NCI-H2196 (cell line): ENCODE measurements around the gene MTHFD2.
"Not testable (repeated sequence)": the region's sequence is repeated elsewhere in the genome, so short reads cannot be mapped to it uniquely, and the experiment has no call there.

Source experiments
- DNase-seq: peaks from one replicate; lab custom pipeline; 2025; ENCODE audit not compliant: unreplicated experiment; lab: John Stamatoyannopoulos, UW

The MTHFD2 gene

GRCh38 chr2:74226648-74227213 lies 28.3 kb downstream of the MTHFD2 start:
- no peak for DNase-seq

DNA sequence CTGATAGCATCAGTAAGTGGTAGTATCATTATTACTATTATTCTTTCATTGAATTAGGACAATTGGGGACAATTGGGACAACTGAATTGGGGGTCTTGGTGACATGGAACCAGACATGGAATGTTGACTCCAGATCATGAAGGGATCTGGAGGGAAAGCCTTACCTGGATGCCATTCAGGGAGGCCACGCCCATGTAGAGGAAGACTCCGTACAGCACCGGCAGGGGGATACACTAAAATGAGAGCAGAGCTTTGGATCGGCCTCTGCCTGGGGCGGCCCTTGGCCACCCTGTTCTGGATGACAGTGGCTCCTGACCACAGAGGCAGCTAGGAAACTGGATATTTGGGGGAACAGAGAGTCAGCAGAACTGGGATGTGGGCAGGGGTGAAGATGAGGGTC lies 29.2 kb downstream of the MTHFD2 start:
- no peak for DNase-seq

DNA sequence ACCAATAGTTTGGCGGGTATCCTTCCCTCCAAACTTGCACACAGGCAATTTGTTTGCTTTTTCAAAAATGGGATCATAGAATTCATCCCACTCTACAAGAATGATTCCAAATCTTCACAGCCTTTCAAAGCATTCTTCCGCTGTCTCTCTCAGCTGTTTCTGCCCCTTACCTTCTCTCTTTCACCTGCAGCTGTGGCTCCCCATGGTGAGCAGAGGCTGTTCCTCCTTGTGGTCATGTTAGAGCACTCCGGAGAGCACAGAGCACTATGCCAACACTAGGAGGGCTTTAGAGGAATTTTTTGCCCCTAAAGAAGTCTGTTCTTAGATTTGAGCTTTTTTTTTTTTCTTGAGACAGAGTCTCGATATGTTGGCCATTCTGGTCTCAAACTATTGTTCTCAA lies 30.4 kb downstream of the MTHFD2 start:
- DNase-seq = no peak

GRCh38 chr2:74229865-74230264 lies 31.4 kb downstream of the MTHFD2 start:
- not testable (repeated sequence) for DNase-seq

- DNase-seq = no peak
These were observed 34.0 kb downstream of the MTHFD2 start for GRCh38 chr2:74232426-74232825.

- no peak for DNase-seq
These were observed 35.2 kb downstream of the MTHFD2 start for GRCh38 chr2:74233648-74234047.

GRCh38 chr2:74235041-74235440 lies 36.6 kb downstream of the MTHFD2 start:
- no peak for DNase-seq

DNA sequence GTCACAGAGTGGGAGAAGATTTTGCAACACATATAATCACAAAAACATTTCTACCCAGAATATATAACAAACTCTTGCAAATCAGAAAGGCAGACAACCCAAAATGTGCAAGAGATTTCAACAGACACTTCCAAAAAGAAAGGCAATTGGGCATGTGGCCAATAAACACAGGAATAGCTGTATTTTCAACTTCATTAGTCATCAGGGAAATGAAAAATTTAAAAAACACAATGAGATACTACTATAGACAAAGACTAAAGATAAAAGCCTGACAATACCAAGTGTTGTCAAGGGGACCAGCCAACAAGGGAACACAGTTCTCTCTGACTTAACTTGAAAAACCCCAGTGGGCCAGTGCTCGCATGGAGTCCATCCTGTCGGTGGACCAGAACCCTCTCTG lies 40.5 kb downstream of the MTHFD2 start:
- no peak for DNase-seq

GRCh38 chr2:74239346-74239745 lies 40.9 kb downstream of the MTHFD2 start:
- no peak for DNase-seq

GRCh38 chr2:74242354-74243071 lies 44.1 kb downstream of the MTHFD2 start:
- no peak for DNase-seq

- no peak for DNase-seq
These were observed 45.9 kb downstream of the MTHFD2 start for GRCh38 chr2:74244286-74244685.

DNA sequence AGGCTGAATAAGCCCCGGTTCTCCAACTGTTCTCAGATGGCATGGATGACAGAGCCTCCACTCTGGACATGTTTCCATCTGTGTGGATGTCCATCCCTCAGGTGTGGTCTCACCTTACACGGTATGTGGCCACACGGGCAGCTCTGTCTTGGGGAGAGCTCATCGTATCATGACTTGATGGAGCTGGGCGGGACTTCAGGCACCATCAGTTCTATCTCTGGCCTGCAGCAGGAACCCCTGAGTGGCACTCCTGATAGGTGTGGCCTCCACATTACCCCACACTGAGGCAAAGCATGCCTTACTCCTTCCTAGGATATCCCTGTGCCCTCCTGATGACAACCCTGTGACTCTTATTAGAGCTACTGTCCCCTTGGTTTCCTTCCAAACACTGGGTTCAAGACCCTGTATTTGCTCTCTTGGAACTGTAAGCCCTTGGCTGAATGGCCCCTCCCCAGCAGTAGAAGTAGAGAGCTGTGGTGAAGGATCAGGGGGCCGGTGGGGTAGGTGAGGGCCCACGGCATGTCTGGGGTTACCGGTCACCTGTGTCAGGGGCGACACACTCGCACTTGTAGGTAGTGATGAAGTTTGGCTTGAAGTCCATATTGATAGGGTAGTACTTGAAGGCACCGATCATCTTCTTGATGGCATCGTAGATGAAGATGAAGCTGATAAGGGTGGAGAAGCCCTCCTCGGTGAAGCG lies 48.2 kb downstream of the MTHFD2 start:
- DNase-seq = no peak

DNA sequence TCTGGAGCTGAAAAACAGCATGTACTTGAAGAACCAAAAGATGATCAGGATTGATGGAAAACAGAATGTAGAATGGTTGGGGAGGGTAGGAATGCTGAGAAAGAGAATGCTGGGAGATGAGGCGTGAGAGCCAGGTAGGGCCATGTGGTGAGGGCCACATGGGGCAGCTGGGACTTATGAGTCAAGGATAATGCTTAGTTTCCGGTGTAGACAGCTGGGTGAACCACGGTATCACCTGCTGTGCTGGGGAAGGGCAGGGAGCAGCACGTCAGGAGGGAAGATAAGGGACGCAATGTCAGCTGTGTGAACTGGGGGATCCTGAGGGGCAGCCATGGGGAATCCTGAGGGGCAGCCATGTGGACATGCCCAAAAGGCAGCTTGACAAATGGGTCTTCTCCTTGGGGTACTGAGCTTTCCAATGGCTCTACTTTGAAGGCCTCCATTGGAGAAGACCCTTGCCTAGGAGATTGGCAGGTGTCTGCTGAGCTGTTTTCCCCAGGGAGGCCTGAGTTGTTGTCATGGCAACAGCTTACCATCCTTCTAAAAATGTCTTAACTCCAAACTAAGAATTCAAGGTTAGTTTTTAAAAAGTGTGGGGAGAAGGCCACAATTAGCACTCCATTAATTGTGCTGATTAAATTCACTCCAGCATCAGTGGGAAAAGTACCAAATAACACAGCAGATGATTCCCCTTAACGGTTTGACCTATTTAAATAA lies 51.1 kb downstream of the MTHFD2 start:
- no peak for DNase-seq

- peak; percentile 4 for DNase-seq
These were observed 51.8 kb downstream of the MTHFD2 start for GRCh38 chr2:74250189-74250631.

- no peak for DNase-seq
These were observed 53.6 kb downstream of the MTHFD2 start for GRCh38 chr2:74252036-74252435.

DNA sequence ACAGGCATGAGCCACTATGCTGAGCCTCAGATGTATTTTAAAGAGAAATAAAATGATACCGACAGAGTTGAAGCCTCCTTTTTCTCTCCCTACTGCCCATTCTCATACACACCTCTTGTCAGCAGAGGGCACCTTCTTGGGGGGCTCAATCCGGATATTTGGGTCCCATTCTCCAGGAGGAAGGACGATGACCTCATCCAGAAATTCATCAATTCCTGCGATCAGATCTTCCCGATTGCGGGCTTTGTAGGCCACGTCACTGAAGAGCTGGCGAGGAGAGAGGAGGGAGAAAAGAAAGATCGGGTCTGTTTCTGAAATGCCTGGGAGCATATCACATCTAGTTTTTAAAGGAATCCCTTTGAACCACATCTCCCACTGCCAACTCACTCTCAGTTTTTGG lies 54.4 kb downstream of the MTHFD2 start:
- no peak for DNase-seq

GRCh38 chr2:74253306-74253970 lies 55.0 kb downstream of the MTHFD2 start:
- no peak for DNase-seq

DNA sequence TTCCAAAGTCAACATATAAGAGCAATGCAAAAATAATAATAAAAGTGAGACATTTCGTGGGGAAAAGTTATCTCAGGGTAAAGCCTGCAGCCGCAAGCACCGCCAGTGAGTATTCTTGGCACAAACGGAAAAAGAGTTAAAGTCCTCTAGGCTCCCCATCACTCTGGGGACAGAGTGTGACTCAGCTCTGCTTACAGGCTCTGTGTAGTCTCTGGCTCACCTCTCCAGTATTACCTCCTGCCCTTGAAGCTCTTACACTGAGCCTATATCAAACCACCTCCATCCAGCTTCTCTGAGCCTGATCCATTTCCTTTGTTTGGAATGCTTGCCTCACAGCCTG lies 55.5 kb downstream of the MTHFD2 start:
- no peak for DNase-seq

GRCh38 chr2:74255660-74256213 lies 57.3 kb downstream of the MTHFD2 start:
- DNase-seq = no peak

GRCh38 chr2:74259191-74259590 lies 60.8 kb downstream of the MTHFD2 start:
- DNase-seq = no peak

DNA sequence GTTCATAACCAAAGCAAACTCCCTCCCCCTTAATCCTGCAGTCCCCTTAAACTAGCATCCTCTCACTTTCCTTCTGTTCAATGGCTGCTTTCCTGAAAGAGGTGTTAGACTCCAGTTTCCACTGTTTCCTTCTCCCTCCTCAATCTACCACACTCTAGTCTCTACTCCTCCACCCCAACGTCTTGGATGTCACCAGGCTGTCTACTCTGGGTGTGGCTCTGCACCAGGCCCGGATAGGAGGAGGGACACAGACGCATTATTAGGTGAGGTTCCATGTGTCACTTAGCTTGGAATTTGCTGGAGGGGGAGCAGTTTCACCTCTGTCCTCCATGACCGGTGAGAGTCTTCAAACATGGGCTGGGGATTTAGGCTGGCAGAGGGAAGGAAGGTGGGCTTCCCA lies 61.3 kb downstream of the MTHFD2 start:
- no peak for DNase-seq
